K562 (cell line): ENCODE results near the gene CA6. TPM values are rescaled to one million over a fixed set of nuclear protein-coding genes. Genes with fewer than 3 reads are reported as not detected.

Source experiments
- BDP1 ChIP-seq: IDR thresholded peaks from 3 replicates; pipeline ENCODE4 v1.6.1; 2011; ENCODE audit not compliant: insufficient read length, insufficient read depth
- ILF3 ChIP-seq: fragments of 450-650 bp; IDR thresholded peaks from 2 replicates; pipeline ENCODE4 v1.6.1; 2018; ENCODE audit warnings: antibody characterized with exemption, mild to moderate bottlenecking, moderate library complexity, borderline replicate concordance
- RAD21 ChIP-seq, 2 experiments: fragments of 250-450 bp in 1 of 2; fragments of 450-650 bp in 1 of 2; sonication (Bioruptor Pico) in 1 of 2; formaldehyde crosslinking in 1 of 2; IDR thresholded peaks in 1 of 2; conservative IDR thresholded peaks in 1 of 2; 2 replicates each; pipeline versions ENCODE4 v1.4.0 to v1.8.0; 2020 to 2022; ENCODE audit warnings: mild to moderate bottlenecking in 2 of 2, moderate library complexity in 1 of 2
- ZNF282 ChIP-seq: sonication (generic); formaldehyde crosslinking; IDR thresholded peaks from 2 replicates; pipeline ENCODE4 v1.8.1; 2023; ENCODE audit warnings: missing genetic modification reagents
- polyA plus RNA-seq, 8 experiments: library from polyadenylated mRNA; depleted of rRNA in 4 of 8; stranded (reverse) in 5 of 8; unstranded in 3 of 8; fragments of >200 nt; fragmentation: Nextera tagmentation in 2 of 8; fragmentation: Illumina TruSeq in 1 of 8; extraction: Ambion mirVana in 2 of 8; extraction: Trizol in 1 of 8; gene quantifications; 2 replicates each; pipeline versions ENCODE4 v1.2.1 to v1.2.3, GENCODE V29; 2011 to 2014; ENCODE audit warnings: inconsistent platforms in 1 of 8, missing spikeins in 1 of 8
- total RNA-seq, 7 experiments: library from RNA; depleted of rRNA in 6 of 7; stranded (reverse); fragments of >200 nt in 6 of 7; fragmentation: Illumina TruSeq in 2 of 7; extraction: Trizol in 2 of 7; gene quantifications; 2 replicates each; pipeline versions ENCODE4 v1.2.1 to v1.2.3, GENCODE V29; 2011 to 2021; ENCODE audit warnings: low replicate concordance in 1 of 7
- TF ChIP-seq, protein P1 (sequence below): fragments of 450-650 bp; IDR thresholded peaks from 2 replicates; pipeline ENCODE4 v1.6.1; 2018; ENCODE audit not compliant: partially characterized antibody
- TF ChIP-seq, protein P2 (sequence below): fragments of 450-650 bp; IDR thresholded peaks from 2 replicates; pipeline ENCODE4 v1.6.1; 2016; ENCODE audit warnings: antibody characterized with exemption
- TF ChIP-seq, protein P3 (sequence below): sonication (generic); formaldehyde crosslinking; IDR thresholded peaks from 2 replicates; pipeline ENCODE4 v1.8.0; 2022; ENCODE audit warnings: missing genetic modification reagents, mild to moderate bottlenecking, moderate library complexity, borderline replicate concordance
- TF ChIP-seq, protein P4 (sequence below): fragments of 450-650 bp; formaldehyde crosslinking; IDR thresholded peaks from 2 replicates; pipeline ENCODE4 v1.4.0; 2022; ENCODE audit warnings: missing genetic modification characterization
- TF ChIP-seq, protein P5 (sequence below): sonication (generic); formaldehyde crosslinking; IDR thresholded peaks from 2 replicates; pipeline ENCODE4 v1.8.1; 2023; ENCODE audit warnings: mild to moderate bottlenecking, missing genetic modification reagents
- TF ChIP-seq, protein P6 (sequence below): fragments of 200-800 bp; sonication (Bioruptor generic); IDR thresholded peaks from 2 replicates; pipeline ENCODE4 v1.6.1; 2017; ENCODE audit warnings: missing genetic modification characterization, missing compliant biosample characterization
- TF ChIP-seq, protein P7 (sequence below), 3 experiments: IDR thresholded peaks in 2 of 3; conservative IDR thresholded peaks in 1 of 3; 2 replicates each; pipeline ENCODE4 v1.5.1; 2011 to 2012; ENCODE audit warnings: low read length in 3 of 3, mild to moderate bottlenecking in 3 of 3, control low read depth in 2 of 3, improper control_type of control experiment in 1 of 3, inconsistent platforms in 1 of 3, low read depth in 1 of 3, mixed read lengths in 1 of 3, moderate library complexity in 1 of 3; ENCODE audit not compliant: insufficient read depth in 2 of 3

Gene CA6
- total and polyA plus RNA-seq, 9 of the 15 experiments (the other 6 are each of a cell fraction or from before 2014, with no cell fraction given), result not detected

DNA sequence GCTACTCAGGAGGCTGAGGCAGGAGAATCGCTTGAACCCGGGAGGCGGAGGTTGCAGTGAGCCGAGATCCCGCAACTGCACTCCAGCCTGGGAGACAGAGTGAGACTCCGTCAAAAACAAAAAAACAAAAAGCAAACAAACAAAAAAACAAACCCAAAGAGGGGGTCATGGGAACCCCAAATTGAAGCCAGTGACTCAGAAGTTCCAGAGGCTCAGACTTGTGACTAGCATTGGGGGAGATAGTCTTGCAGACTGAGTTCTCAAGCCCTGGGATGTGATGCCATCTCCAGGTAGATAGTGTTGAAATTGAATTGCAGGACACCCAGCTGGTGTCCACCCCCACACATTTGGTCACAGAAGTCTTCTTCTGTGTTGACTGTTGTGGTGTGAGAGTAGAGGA lies 42.3 kb upstream of the CA6 start (continued):
- TF ChIP-seq RAD21 (CRISPR knock-in tag; conservative IDR thresholded peaks at IDR 0.05 in 1 of 2, IDR thresholded peaks at IDR 0.05 in 1 of 2) (peak in 1 of 2 experiments; percentile 45; a peak in 1 of 4 replicates), ZNF282 (no peak), ILF3 (no peak), BDP1 (no peak)
- TF ChIP-seq, protein P1, sequence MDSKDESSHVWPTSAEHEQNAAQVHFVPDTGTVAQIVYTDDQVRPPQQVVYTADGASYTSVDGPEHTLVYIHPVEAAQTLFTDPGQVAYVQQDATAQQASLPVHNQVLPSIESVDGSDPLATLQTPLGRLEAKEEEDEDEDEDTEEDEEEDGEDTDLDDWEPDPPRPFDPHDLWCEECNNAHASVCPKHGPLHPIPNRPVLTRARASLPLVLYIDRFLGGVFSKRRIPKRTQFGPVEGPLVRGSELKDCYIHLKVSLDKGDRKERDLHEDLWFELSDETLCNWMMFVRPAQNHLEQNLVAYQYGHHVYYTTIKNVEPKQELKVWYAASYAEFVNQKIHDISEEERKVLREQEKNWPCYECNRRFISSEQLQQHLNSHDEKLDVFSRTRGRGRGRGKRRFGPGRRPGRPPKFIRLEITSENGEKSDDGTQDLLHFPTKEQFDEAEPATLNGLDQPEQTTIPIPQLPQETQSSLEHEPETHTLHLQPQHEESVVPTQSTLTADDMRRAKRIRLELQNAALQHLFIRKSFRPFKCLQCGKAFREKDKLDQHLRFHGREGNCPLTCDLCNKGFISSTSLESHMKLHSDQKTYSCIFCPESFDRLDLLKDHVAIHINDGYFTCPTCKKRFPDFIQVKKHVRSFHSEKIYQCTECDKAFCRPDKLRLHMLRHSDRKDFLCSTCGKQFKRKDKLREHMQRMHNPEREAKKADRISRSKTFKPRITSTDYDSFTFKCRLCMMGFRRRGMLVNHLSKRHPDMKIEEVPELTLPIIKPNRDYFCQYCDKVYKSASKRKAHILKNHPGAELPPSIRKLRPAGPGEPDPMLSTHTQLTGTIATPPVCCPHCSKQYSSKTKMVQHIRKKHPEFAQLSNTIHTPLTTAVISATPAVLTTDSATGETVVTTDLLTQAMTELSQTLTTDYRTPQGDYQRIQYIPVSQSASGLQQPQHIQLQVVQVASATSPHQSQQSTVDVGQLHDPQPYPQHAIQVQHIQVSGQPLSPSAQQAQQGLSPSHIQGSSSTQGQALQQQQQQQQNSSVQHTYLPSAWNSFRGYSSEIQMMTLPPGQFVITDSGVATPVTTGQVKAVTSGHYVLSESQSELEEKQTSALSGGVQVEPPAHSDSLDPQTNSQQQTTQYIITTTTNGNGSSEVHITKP, result peak; percentile 29
- TF ChIP-seq, protein P2, sequence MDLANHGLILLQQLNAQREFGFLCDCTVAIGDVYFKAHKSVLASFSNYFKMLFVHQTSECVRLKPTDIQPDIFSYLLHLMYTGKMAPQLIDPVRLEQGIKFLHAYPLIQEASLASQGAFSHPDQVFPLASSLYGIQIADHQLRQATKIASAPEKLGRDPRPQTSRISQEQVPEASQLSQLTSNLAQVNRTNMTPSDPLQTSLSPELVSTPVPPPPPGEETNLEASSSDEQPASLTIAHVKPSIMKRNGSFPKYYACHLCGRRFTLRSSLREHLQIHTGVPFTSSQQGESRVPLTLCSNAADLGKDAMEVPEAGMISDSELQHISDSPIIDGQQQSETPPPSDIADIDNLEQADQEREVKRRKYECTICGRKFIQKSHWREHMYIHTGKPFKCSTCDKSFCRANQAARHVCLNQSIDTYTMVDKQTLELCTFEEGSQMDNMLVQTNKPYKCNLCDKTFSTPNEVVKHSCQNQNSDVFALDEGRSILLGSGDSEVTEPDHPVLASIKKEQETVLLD, result 0 out of 2 replicates have a peak, but pooled peaks have one; percentile 29
- TF ChIP-seq, protein P3, sequence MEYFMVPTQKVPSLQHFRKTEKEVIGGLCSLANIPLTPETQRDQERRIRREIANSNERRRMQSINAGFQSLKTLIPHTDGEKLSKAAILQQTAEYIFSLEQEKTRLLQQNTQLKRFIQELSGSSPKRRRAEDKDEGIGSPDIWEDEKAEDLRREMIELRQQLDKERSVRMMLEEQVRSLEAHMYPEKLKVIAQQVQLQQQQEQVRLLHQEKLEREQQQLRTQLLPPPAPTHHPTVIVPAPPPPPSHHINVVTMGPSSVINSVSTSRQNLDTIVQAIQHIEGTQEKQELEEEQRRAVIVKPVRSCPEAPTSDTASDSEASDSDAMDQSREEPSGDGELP (CRISPR knock-in tag), result peak; percentile 49; the same call in 1 of the 2 replicates
- TF ChIP-seq, protein P4, sequence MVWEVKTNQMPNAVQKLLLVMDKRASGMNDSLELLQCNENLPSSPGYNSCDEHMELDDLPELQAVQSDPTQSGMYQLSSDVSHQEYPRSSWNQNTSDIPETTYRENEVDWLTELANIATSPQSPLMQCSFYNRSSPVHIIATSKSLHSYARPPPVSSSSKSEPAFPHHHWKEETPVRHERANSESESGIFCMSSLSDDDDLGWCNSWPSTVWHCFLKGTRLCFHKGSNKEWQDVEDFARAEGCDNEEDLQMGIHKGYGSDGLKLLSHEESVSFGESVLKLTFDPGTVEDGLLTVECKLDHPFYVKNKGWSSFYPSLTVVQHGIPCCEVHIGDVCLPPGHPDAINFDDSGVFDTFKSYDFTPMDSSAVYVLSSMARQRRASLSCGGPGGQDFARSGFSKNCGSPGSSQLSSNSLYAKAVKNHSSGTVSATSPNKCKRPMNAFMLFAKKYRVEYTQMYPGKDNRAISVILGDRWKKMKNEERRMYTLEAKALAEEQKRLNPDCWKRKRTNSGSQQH (CRISPR knock-in tag), result no peak
- TF ChIP-seq, protein P5, sequence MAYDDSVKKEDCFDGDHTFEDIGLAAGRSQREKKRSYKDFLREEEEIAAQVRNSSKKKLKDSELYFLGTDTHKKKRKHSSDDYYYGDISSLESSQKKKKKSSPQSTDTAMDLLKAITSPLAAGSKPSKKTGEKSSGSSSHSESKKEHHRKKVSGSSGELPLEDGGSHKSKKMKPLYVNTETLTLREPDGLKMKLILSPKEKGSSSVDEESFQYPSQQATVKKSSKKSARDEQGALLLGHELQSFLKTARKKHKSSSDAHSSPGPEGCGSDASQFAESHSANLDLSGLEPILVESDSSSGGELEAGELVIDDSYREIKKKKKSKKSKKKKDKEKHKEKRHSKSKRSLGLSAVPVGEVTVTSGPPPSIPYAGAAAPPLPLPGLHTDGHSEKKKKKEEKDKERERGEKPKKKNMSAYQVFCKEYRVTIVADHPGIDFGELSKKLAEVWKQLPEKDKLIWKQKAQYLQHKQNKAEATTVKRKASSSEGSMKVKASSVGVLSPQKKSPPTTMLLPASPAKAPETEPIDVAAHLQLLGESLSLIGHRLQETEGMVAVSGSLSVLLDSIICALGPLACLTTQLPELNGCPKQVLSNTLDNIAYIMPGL (CRISPR knock-in tag), result no peak
- TF ChIP-seq, protein P6, sequence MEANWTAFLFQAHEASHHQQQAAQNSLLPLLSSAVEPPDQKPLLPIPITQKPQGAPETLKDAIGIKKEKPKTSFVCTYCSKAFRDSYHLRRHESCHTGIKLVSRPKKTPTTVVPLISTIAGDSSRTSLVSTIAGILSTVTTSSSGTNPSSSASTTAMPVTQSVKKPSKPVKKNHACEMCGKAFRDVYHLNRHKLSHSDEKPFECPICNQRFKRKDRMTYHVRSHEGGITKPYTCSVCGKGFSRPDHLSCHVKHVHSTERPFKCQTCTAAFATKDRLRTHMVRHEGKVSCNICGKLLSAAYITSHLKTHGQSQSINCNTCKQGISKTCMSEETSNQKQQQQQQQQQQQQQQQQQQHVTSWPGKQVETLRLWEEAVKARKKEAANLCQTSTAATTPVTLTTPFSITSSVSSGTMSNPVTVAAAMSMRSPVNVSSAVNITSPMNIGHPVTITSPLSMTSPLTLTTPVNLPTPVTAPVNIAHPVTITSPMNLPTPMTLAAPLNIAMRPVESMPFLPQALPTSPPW, result no peak
- TF ChIP-seq, protein P7, sequence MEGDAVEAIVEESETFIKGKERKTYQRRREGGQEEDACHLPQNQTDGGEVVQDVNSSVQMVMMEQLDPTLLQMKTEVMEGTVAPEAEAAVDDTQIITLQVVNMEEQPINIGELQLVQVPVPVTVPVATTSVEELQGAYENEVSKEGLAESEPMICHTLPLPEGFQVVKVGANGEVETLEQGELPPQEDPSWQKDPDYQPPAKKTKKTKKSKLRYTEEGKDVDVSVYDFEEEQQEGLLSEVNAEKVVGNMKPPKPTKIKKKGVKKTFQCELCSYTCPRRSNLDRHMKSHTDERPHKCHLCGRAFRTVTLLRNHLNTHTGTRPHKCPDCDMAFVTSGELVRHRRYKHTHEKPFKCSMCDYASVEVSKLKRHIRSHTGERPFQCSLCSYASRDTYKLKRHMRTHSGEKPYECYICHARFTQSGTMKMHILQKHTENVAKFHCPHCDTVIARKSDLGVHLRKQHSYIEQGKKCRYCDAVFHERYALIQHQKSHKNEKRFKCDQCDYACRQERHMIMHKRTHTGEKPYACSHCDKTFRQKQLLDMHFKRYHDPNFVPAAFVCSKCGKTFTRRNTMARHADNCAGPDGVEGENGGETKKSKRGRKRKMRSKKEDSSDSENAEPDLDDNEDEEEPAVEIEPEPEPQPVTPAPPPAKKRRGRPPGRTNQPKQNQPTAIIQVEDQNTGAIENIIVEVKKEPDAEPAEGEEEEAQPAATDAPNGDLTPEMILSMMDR (IDR thresholded peaks at IDR 0.05 in 2 of 3, conservative IDR thresholded peaks at IDR 0.05 in 1 of 3; ENCODE audit: insufficient read depth in 2 of 3, low read depth in 1 of 3, low read length in 3 of 3), result peak in 1 of 3 experiments; percentile 49; a peak in 2 of 6 replicates
